Fibroblast of lung (primary cell): Measurements from ENCODE around the gene SLC39A6. TPM values are rescaled to one million over a fixed set of nuclear protein-coding genes. Genes with fewer than 3 reads are reported as not detected.

Source experiments
- DNase-seq, 2 donors: peaks; one replicate each; pipeline versions ENCODE4 v3.0.0 to v3.0.0-alpha.2; 2010; ENCODE audit warnings: low read depth in 2 of 2
- H2AFZ ChIP-seq: 2 replicates; pipeline ENCODE4 v1.5.1; 2012; ENCODE audit warnings: low read length, control low read depth, inconsistent platforms
- H3K27ac ChIP-seq: 2 replicates; pipeline ENCODE4 v1.5.1; 2011; ENCODE audit warnings: low read length, control low read depth; ENCODE audit not compliant: insufficient read depth
- H3K27me3 ChIP-seq: 2 replicates; pipeline ENCODE4 v1.5.1; 2011; ENCODE audit warnings: mild to moderate bottlenecking, low read length; ENCODE audit not compliant: control insufficient read depth, insufficient read depth
- H3K36me3 ChIP-seq: 2 replicates; pipeline ENCODE4 v1.5.1; 2011; ENCODE audit warnings: low read length; ENCODE audit not compliant: control insufficient read depth, insufficient read depth
- H3K4me1 ChIP-seq: 2 replicates; pipeline ENCODE4 v1.5.1; 2011; ENCODE audit warnings: low read length; ENCODE audit not compliant: control insufficient read depth, insufficient read depth; ENCODE audit errors: extremely low read depth
- H3K4me2 ChIP-seq: 2 replicates; pipeline ENCODE4 v1.5.1; 2011; ENCODE audit warnings: low read length, control low read depth; ENCODE audit not compliant: insufficient read depth; ENCODE audit errors: extremely low read depth
- H3K4me3 ChIP-seq, 4 experiments: fragments of 200-600 bp in 1 of 4; sonication (generic) in 1 of 4; replicated peaks in 1 of 4; 2 replicates each; pipeline ENCODE4 v1.5.1; 2011 to 2016; ENCODE audit warnings: low read length in 4 of 4, low read depth in 3 of 4, mild to moderate bottlenecking in 3 of 4, control low read depth in 2 of 4, inconsistent platforms in 1 of 4, mixed read lengths in 1 of 4; ENCODE audit not compliant: insufficient read depth in 1 of 4; ENCODE audit errors: control extremely low read depth in 1 of 4
- H3K79me2 ChIP-seq: 2 replicates; pipeline ENCODE4 v1.5.1; 2012; ENCODE audit warnings: mild to moderate bottlenecking, low read length, inconsistent platforms; ENCODE audit not compliant: control insufficient read depth, insufficient read depth
- H3K9ac ChIP-seq: 2 replicates; pipeline ENCODE4 v1.5.1; 2011; ENCODE audit warnings: mild to moderate bottlenecking, low read length, control low read depth; ENCODE audit not compliant: insufficient read depth
- H3K9me3 ChIP-seq: 2 replicates; pipeline ENCODE4 v1.5.1; 2012; ENCODE audit warnings: low read depth, low read length; ENCODE audit not compliant: control insufficient read depth, insufficient read depth
- H4K20me1 ChIP-seq: 2 replicates; pipeline ENCODE4 v1.5.1; 2011; ENCODE audit warnings: low read length; ENCODE audit not compliant: control insufficient read depth, insufficient read depth; ENCODE audit errors: extremely low read depth
- EZH2 ChIP-seq: IDR thresholded peaks from 2 replicates; pipeline ENCODE4 v1.5.1; 2012; ENCODE audit warnings: low read length, control low read depth, mild to moderate bottlenecking; ENCODE audit errors: missing control alignments
- polyA plus RNA-seq, 2 donors: library from polyadenylated mRNA; depleted of rRNA in 1 of 2; stranded (reverse) in 1 of 2; unstranded in 1 of 2; fragments of >200 nt; gene quantifications; 2 replicates each; pipeline ENCODE4 v1.2.1, GENCODE V29; 2011 to 2012; ENCODE audit warnings: missing spikeins in 1 of 2
- total RNA-seq: library from RNA; depleted of rRNA; stranded (reverse); fragments of >200 nt; gene quantifications from 2 replicates; pipeline ENCODE4 v1.2.1, GENCODE V29; 2014
- TF ChIP-seq, protein P1 (sequence below), 2 donors: IDR thresholded peaks in 1 of 2; conservative IDR thresholded peaks in 1 of 2; 1 replicate in 1 of 2; 2 replicates in 1 of 2; pipeline ENCODE4 v1.5.1; 2011 to 2012; ENCODE audit warnings: low read length in 2 of 2, control low read depth in 1 of 2, inconsistent platforms in 1 of 2, low read depth in 1 of 2, mild to moderate bottlenecking in 1 of 2

SLC39A6 gene
- total and polyA plus RNA-seq, 2 donors (not counting 1 experiment from before 2014, with no cell fraction given), result 118 to 164 TPM

DNA sequence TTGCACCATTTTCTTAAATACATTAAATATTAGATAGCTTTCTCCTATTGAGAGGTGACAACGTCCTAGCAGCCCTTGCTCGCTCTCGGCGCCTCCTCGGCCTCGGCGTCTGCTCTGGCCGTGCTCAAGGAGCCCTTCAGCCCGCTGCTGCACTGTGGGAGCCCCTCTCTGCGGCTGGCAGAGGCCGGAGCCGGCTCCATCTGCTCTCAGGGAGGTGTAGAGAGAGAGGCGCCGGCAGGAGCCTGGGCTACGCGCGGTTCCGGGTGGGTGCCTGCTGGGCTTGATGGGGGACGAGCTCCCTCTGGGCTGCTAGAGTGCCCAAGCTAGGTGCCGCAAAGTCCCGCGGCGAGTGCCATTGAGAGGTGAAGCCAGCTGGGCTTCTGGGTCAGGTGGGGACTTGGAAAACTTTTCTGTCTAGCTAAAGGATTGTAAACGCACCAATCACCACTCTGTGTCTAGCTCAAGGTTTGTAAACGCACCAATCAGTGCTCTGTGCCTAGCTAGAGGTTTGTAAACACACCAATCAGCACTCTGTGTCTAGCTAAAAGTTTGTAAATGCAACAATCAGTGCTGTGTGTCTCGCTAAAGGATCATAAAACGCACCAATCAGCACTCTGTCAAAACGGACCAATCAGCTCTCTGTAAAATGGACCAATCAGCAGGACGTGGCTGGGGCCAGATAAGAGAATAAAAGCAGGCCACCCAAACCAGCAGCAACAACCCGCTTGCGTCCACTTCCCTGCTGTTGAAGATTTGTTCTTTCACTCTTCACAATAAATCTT is 64.9 kb downstream of the SLC39A6 start:
- Histone ChIP-seq H3K9ac (no peak overlapping the region), H3K4me3 (no peak overlapping the region), H3K27me3 (no peaks in the 10 kb centered on the region), H3K27ac (no peak overlapping the region), H3K4me1 (no peaks in the 10 kb centered on the region), H3K79me2 (peaks cover 62% of the 10 kb centered on the region), H3K9me3 (no peaks in the 10 kb centered on the region), H4K20me1 (peaks cover 2% of the 10 kb centered on the region), H3K36me3 (no peaks in the 10 kb centered on the region), H2AFZ (no peak overlapping the region), H3K4me2 (no peak overlapping the region)
- TF ChIP-seq, protein P1, sequence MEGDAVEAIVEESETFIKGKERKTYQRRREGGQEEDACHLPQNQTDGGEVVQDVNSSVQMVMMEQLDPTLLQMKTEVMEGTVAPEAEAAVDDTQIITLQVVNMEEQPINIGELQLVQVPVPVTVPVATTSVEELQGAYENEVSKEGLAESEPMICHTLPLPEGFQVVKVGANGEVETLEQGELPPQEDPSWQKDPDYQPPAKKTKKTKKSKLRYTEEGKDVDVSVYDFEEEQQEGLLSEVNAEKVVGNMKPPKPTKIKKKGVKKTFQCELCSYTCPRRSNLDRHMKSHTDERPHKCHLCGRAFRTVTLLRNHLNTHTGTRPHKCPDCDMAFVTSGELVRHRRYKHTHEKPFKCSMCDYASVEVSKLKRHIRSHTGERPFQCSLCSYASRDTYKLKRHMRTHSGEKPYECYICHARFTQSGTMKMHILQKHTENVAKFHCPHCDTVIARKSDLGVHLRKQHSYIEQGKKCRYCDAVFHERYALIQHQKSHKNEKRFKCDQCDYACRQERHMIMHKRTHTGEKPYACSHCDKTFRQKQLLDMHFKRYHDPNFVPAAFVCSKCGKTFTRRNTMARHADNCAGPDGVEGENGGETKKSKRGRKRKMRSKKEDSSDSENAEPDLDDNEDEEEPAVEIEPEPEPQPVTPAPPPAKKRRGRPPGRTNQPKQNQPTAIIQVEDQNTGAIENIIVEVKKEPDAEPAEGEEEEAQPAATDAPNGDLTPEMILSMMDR (conservative IDR thresholded peaks at IDR 0.05 in 1 of 2, IDR thresholded peaks at IDR 0.05 in 1 of 2; ENCODE audit: low read depth in 1 of 2, low read length in 2 of 2), result no peak
- no peak for TF ChIP-seq EZH2
- DNase-seq, result no peak

DNA sequence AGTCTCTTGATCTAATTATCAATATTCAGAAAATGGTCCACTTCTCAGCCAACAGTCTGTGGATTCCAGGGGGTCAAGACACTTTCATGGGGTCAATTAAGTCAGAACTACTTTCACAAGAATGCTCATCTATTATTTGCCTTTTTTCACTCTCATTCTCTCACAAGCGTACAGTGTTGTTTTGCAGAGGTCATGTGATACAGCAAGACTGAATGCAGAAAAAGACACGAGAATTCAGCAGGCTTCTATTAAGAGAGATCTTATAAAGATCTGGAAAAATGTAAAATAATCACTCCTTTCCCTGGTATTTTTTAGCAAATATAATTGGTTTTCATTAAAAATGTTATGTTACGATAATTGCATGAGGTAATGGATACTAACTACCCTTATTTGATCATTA is 70.5 kb downstream of the SLC39A6 start:
- no peaks in the 10 kb centered on the region for H4K20me1 ChIP-seq
- TF ChIP-seq, protein P1 (conservative IDR thresholded peaks at IDR 0.05 in 1 of 2, IDR thresholded peaks at IDR 0.05 in 1 of 2; ENCODE audit: low read depth in 1 of 2, low read length in 2 of 2), result no peak
- TF ChIP-seq EZH2, result no peak
- H3K4me2 ChIP-seq, result no peak overlapping the region

More for the DNA sequence above, 70.5 kb downstream of the SLC39A6 start:
- Histone ChIP-seq H3K9ac (no peak overlapping the region), H3K4me3 (no peak overlapping the region), H3K27me3 (no peaks in the 10 kb centered on the region), H3K4me1 (no peaks in the 10 kb centered on the region), H3K79me2 (peaks cover 56% of the 10 kb centered on the region), H3K9me3 (no peaks in the 10 kb centered on the region), H3K36me3 (no peaks in the 10 kb centered on the region), H2AFZ (no peak overlapping the region), H3K27ac (no peak overlapping the region)
- no peak for DNase-seq

Other genes starting within 250 kb of the SLC39A6 start
- gene RPRD1A, start 61.8 kb downstream of the SLC39A6 start, total RNA-seq, result 38.0 and 46.2 TPM in 2 replicates
- gene RPRD1A, start 61.8 kb downstream of the SLC39A6 start, polyA plus RNA-seq, result 25.6 and 36.4 TPM in 2 replicates
- gene ELP2, start 559 bp upstream of the SLC39A6 start, total RNA-seq, result 135 and 309 TPM in 2 replicates
- 72.4 and 96.6 TPM in 2 replicates for gene ELP2, start 559 bp upstream of the SLC39A6 start, polyA plus RNA-seq
- gene MOCOS, start 58.2 kb upstream of the SLC39A6 start, total RNA-seq, result 9.0 and 13.9 TPM in 2 replicates
- gene MOCOS, start 58.2 kb upstream of the SLC39A6 start, polyA plus RNA-seq, result 2.0 TPM in 2 replicates
- gene FHOD3, start 168.4 kb upstream of the SLC39A6 start, total RNA-seq, result 3.1 and 28.2 TPM in 2 replicates
- gene FHOD3, start 168.4 kb upstream of the SLC39A6 start, polyA plus RNA-seq, result 16.1 and 33.5 TPM in 2 replicates